ENCODE data around the gene PDE8B. TPM values are rescaled to one million over a fixed set of nuclear protein-coding genes. Genes with fewer than 3 reads are reported as not detected.
A peak's percentile ranks its signal among the peaks of the same experiment; 100 is the strongest.
"Not testable (repeated sequence)": the region's sequence is repeated elsewhere in the genome, so short reads cannot be mapped to it uniquely, and the experiment has no call there.

PDE8B gene
- total RNA-seq, 1 donor from 2014 or later: not detected

- no peak for DNase-seq
- Mint-ChIP-seq H3K4me3 (no peak overlapping the region), H3K4me1 (peaks cover 12% of the 10 kb centered on the region), H3K27ac (no peak overlapping the region), H3K27me3 (no peaks in the 10 kb centered on the region), H3K9me3 (no peaks in the 10 kb centered on the region), H3K36me3 (ENCODE audit: low read depth) (no peaks in the 10 kb centered on the region)
- TF ChIP-seq, protein P1, sequence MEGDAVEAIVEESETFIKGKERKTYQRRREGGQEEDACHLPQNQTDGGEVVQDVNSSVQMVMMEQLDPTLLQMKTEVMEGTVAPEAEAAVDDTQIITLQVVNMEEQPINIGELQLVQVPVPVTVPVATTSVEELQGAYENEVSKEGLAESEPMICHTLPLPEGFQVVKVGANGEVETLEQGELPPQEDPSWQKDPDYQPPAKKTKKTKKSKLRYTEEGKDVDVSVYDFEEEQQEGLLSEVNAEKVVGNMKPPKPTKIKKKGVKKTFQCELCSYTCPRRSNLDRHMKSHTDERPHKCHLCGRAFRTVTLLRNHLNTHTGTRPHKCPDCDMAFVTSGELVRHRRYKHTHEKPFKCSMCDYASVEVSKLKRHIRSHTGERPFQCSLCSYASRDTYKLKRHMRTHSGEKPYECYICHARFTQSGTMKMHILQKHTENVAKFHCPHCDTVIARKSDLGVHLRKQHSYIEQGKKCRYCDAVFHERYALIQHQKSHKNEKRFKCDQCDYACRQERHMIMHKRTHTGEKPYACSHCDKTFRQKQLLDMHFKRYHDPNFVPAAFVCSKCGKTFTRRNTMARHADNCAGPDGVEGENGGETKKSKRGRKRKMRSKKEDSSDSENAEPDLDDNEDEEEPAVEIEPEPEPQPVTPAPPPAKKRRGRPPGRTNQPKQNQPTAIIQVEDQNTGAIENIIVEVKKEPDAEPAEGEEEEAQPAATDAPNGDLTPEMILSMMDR (IDR thresholded peaks at IDR 0.05): no peak
- intact Hi-C loops (cut with micrococcal nuclease): no loop called here
- ChIA-PET CTCF (no interaction called here), POLR2A (no interaction called here)
- no peak for ATAC-seq (ENCODE audit: low read depth)
These were observed 166.3 kb downstream of the PDE8B start for GRCh38 chr5:77376609-77377300.

DNA sequence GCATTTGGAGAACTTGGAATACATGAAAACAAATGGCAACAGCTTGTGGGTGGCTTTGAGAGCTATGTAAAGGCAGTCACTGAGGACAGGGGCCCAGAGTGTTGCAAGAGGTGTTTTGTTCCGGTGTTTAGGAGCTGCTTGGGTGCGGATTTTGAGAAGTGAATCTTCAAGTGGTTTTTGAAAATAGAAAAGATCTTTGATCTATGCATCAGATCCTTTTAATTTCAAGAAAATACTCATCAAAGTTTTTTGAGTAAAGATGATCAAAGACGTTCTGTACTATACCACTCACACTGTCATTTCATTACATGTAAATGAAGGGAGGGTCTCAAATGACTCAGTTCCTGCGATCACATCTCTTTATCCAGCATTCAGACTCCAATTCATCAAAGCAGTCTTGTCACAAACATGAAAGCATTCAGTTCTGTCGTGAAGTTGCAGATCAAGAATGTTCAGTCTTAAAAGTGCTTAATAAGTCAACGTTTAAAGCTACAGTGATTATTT lies 169.1 kb downstream of the PDE8B start:
- no peak for DNase-seq
- no peak overlapping the region for H3K27ac Mint-ChIP-seq
- CTCF ChIA-PET: interaction anchor here (1.4 kb wide), 1 partner anchor 113 kb away, joined by 5 read pairs; the partner anchor contains the start of gene WDR41

GRCh38 chr5:77380636-77381035 lies 170.2 kb downstream of the PDE8B start:
- H3K36me3 Mint-ChIP-seq (ENCODE audit: low read depth): no peaks in the 10 kb centered on the region
- H3K4me3 Mint-ChIP-seq: no peak overlapping the region
- ChIA-PET CTCF (interaction anchor here (1.4 kb wide), 1 partner anchor 112 kb away, joined by 5 read pairs; the partner anchor contains the start of gene WDR41), POLR2A (no interaction called here)
- H3K4me1 Mint-ChIP-seq: peaks cover 17% of the 10 kb centered on the region
- ATAC-seq (ENCODE audit: low read depth): no peak
- H3K9me3 Mint-ChIP-seq: no peaks in the 10 kb centered on the region
- TF ChIP-seq, protein P1 (IDR thresholded peaks at IDR 0.05): no peak
- no peak for DNase-seq
- H3K27ac Mint-ChIP-seq: no peak overlapping the region
- intact Hi-C loops (cut with micrococcal nuclease): no loop called here
- no peaks in the 10 kb centered on the region for H3K27me3 Mint-ChIP-seq

More for the DNA sequence above, 169.1 kb downstream of the PDE8B start:
- no peaks in the 10 kb centered on the region for H3K27me3 Mint-ChIP-seq
- no peaks in the 10 kb centered on the region for H3K9me3 Mint-ChIP-seq
- POLR2A ChIA-PET: no interaction called here
- no peaks in the 10 kb centered on the region for H3K36me3 Mint-ChIP-seq (ENCODE audit: low read depth)
- H3K4me3 Mint-ChIP-seq: no peak overlapping the region
- TF ChIP-seq, protein P1 (IDR thresholded peaks at IDR 0.05): no peak
- intact Hi-C loops (cut with micrococcal nuclease): no loop called here
- peaks cover 15% of the 10 kb centered on the region for H3K4me1 Mint-ChIP-seq
- ATAC-seq (ENCODE audit: low read depth): peak; percentile 71

DNA sequence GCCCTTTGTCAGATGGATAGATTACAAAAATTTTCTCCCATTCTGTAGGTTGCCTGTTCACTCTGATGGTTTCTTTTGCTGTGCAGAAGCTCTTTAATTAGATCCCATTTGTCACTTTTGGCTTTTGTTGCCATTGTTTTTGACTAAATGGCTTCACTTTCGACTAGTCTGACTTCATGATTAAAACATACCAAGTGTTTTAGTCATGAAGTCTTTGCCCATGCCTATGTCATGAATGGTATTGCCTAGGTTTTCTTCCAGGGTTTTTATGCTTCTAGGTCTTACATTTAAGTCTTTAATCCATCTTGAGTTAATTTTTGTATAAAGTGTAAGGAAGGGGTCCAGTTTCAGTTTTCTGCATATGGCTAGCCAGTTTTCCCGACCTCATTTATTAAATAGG lies 172.9 kb downstream of the PDE8B start:
- intact Hi-C loops (cut with micrococcal nuclease); H3K27ac Mint-ChIP-seq; H3K9me3 Mint-ChIP-seq; POLR2A ChIA-PET; ATAC-seq (ENCODE audit: low read depth); DNase-seq; H3K27me3 Mint-ChIP-seq; H3K4me3 Mint-ChIP-seq; CTCF ChIA-PET; H3K36me3 Mint-ChIP-seq (ENCODE audit: low read depth): not testable (repeated sequence)
- H3K4me1 Mint-ChIP-seq: peaks cover 17% of the 10 kb centered on the region

- POLR2A ChIA-PET; H3K4me1 Mint-ChIP-seq; CTCF ChIA-PET; H3K27ac Mint-ChIP-seq; H3K9me3 Mint-ChIP-seq; DNase-seq; ATAC-seq (ENCODE audit: low read depth); H3K36me3 Mint-ChIP-seq (ENCODE audit: low read depth); H3K4me3 Mint-ChIP-seq; intact Hi-C loops (cut with micrococcal nuclease); H3K27me3 Mint-ChIP-seq: not testable (repeated sequence)
These were observed 175.9 kb downstream of the PDE8B start for GRCh38 chr5:77386340-77386739.

DNA sequence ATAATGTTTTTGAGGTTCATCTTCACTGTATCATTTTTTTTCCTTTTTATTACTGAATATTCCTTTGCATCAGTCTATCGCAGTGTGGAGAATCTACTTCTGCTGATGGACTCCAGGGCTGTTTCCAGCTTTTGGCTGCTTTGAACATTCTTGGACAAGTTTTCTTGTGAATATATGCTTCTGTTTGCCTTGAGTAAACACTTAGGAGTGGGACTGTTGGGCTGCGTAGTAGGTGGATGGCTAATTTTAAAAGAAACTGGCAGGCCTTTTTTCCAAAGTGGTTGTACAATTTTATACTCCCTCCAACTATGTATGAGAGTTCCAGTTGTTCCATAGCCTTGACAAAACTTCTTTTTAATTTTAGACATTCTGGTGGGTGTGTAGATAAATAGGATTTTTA lies 179.3 kb downstream of the PDE8B start:
- Mint-ChIP-seq H3K4me3 (no peak overlapping the region), H3K27me3 (peaks cover 2% of the 10 kb centered on the region), H3K27ac (no peak overlapping the region), H3K4me1 (peaks cover under 1% of the 10 kb centered on the region), H3K36me3 (ENCODE audit: low read depth) (no peaks in the 10 kb centered on the region), H3K9me3 (no peaks in the 10 kb centered on the region)
- ATAC-seq (ENCODE audit: low read depth) (no peak), DNase-seq (no peak)
- TF ChIP-seq, protein P1 (IDR thresholded peaks at IDR 0.05): no peak
- ChIA-PET POLR2A (no interaction called here), CTCF (no interaction called here)
- intact Hi-C loops (cut with micrococcal nuclease): no loop called here

All from activated B cell treated with CpG ODN at 0.5 μM for 24 hours (primary cell).